HCT116 (cell line): Measurements from ENCODE around the gene CD19. TPM values are rescaled to one million over a fixed set of nuclear protein-coding genes. Genes with fewer than 3 reads are reported as not detected.

ENCODE experiments used
- ATAC-seq: fragments of 200-7000 bp; cut with Tn5 transposase; 2 replicates; pipeline ENCODE4 v1.9.1; 2020; ENCODE audit warnings: mild to moderate bottlenecking, moderate library complexity
- BruUV-seq: library from RNA; stranded (reverse); fragments of 400-500 nt; replicated peaks from 2 replicates; lab custom pipeline; 2021; lab: Mats Ljungman, UMichigan
- CTCF ChIA-PET: fragments of 300-600 bp; sonication (Branson Sonifier 250); formaldehyde crosslinking; loops from one replicate; lab custom pipeline; 2021; ENCODE audit warnings: antibody characterized with exemption; lab: Charles Lee
- POLR2A ChIA-PET: fragments of 300-600, 350-600 bp; sonication (Branson Sonifier 250); formaldehyde crosslinking; loops from one replicate; lab custom pipeline; 2021; ENCODE audit warnings: antibody characterized with exemption; lab: Charles Lee
- RAD21 ChIA-PET, 2 experiments: fragments of 300-600 bp; sonication (Branson Sonifier 250); formaldehyde crosslinking; loops; one replicate each; lab custom pipeline; 2023; ENCODE audit warnings: low total read pairs in 2 of 2; ENCODE audit not compliant: uncharacterized antibody in 2 of 2, unreplicated experiment in 2 of 2, low non-redundant PET in 1 of 2; lab: Charles Lee
- DNase-seq: peaks from one replicate; pipeline ENCODE4 v3.0.0-alpha.2; 2010; ENCODE audit warnings: low read depth, low spot score
- H2AFZ ChIP-seq: fragments of 200-600 bp; shearing (Covaris generic), sonication (generic); 2 replicates; pipeline ENCODE4 v1.6.1; 2017; ENCODE audit warnings: low read depth, mixed run types, mixed read lengths, antibody characterized with exemption, low read length; ENCODE audit not compliant: poor library complexity, severe bottlenecking
- H3K27ac ChIP-seq: 2 replicates; pipeline ENCODE4 v1.5.1; 2012; ENCODE audit warnings: low read depth, low read length
- H3K27me3 ChIP-seq: fragments of 200-600 bp; sonication (generic); 2 replicates; pipeline ENCODE4 v1.6.1; 2016; ENCODE audit warnings: mixed run types, low read length, mixed read lengths; ENCODE audit not compliant: insufficient read depth
- H3K36me3 ChIP-seq, 2 experiments: fragments of 200-500 bp in 1 of 2; fragments of 200-600 bp in 1 of 2; sonication (Bioruptor generic) in 1 of 2; sonication (generic) in 1 of 2; 2 replicates each; pipeline versions ENCODE4 v1.5.1 to v1.6.1; 2014 to 2016; ENCODE audit warnings: low read length in 2 of 2, inconsistent platforms in 1 of 2, mixed read lengths in 1 of 2, mixed run types in 1 of 2; ENCODE audit not compliant: insufficient read depth in 2 of 2, control insufficient read depth in 1 of 2
- H3K4me1 ChIP-seq, 2 experiments: fragments of 200-600 bp in 1 of 2; sonication (generic) in 1 of 2; 2 replicates each; pipeline versions ENCODE4 v1.5.1 to v1.6.1; 2012 to 2017; ENCODE audit warnings: low read length in 2 of 2, inconsistent platforms in 1 of 2, mild to moderate bottlenecking in 1 of 2, mixed read lengths in 1 of 2, mixed run types in 1 of 2, moderate library complexity in 1 of 2; ENCODE audit not compliant: insufficient read depth in 2 of 2, control insufficient read depth in 1 of 2
- H3K4me2 ChIP-seq: fragments of 200-600 bp; sonication (generic); 2 replicates; pipeline ENCODE4 v1.6.1; 2017; ENCODE audit warnings: mixed run types, low read length, mixed read lengths
- H3K4me3 ChIP-seq, 2 experiments: fragments of 200-600 bp in 1 of 2; sonication (generic) in 1 of 2; replicated peaks in 1 of 2; 2 replicates each; pipeline ENCODE4 v1.5.1; 2011 to 2016; ENCODE audit warnings: low read length in 2 of 2, control low read depth in 1 of 2, low read depth in 1 of 2, mild to moderate bottlenecking in 1 of 2, mixed read lengths in 1 of 2, mixed run types in 1 of 2
- H3K79me2 ChIP-seq: fragments of 200-600 bp; sonication (generic); 2 replicates; pipeline ENCODE4 v1.6.1; 2017; ENCODE audit warnings: mild to moderate bottlenecking, mixed run types, low read length, moderate library complexity, mixed read lengths; ENCODE audit not compliant: insufficient read depth
- H3K9ac ChIP-seq: fragments of 200-600 bp; sonication (generic); 2 replicates; pipeline ENCODE4 v1.6.1; 2016; ENCODE audit warnings: low read length, mixed read lengths
- H3K9me2 ChIP-seq: fragments of 200-600 bp; sonication (generic), shearing (Covaris generic); 2 replicates; pipeline ENCODE4 v1.6.1; 2017; ENCODE audit warnings: mixed run types, mild to moderate bottlenecking, moderate library complexity; ENCODE audit not compliant: insufficient read depth
- H3K9me3 ChIP-seq, 2 experiments: fragments of 200-500 bp in 1 of 2; fragments of 200-600 bp in 1 of 2; sonication (Bioruptor generic) in 1 of 2; sonication (generic) in 1 of 2; 2 replicates each; pipeline ENCODE4 v1.6.1; 2014 to 2017; ENCODE audit warnings: low read length in 2 of 2, mixed read lengths in 2 of 2, inconsistent platforms in 1 of 2, low read depth in 1 of 2, mild to moderate bottlenecking in 1 of 2, mixed run types in 1 of 2, moderate library complexity in 1 of 2; ENCODE audit not compliant: control insufficient read depth in 1 of 2, insufficient read depth in 1 of 2
- H4K20me1 ChIP-seq: fragments of 200-600 bp; sonication (generic), shearing (Covaris generic); 2 replicates; pipeline ENCODE4 v1.6.1; 2017; ENCODE audit warnings: mixed run types, mild to moderate bottlenecking, moderate library complexity; ENCODE audit not compliant: insufficient read depth
- JUND ChIP-seq: IDR thresholded peaks from 2 replicates; pipeline ENCODE4 v1.6.1; 2012
- POLR2A ChIP-seq: IDR thresholded peaks from 2 replicates; pipeline ENCODE4 v1.7.0; 2011; ENCODE audit warnings: borderline replicate concordance; ENCODE audit not compliant: insufficient read depth, insufficient read length; ENCODE audit errors: extremely low read depth
- TCF7L2 ChIP-seq: IDR thresholded peaks from 2 replicates; pipeline ENCODE4 v1.7.0; 2011; ENCODE audit warnings: borderline replicate concordance, inconsistent platforms; ENCODE audit not compliant: insufficient read depth, insufficient read length; ENCODE audit errors: extremely low read depth
- YY1 ChIP-seq: IDR thresholded peaks from 2 replicates; pipeline ENCODE4 v1.6.1; 2011; ENCODE audit warnings: low read length, low read depth, moderate library complexity, mild to moderate bottlenecking; ENCODE audit not compliant: insufficient replicate concordance; ENCODE audit errors: extremely low read depth
- ZNF274 ChIP-seq: fragments of 200-500 bp; sonication (Bioruptor generic); IDR thresholded peaks from 2 replicates; pipeline ENCODE4 v1.6.1; 2014; ENCODE audit warnings: mild to moderate bottlenecking, low read depth, low read length, inconsistent platforms
- intact Hi-C: fragments of 100-400 bp; cut with micrococcal nuclease; formaldehyde crosslinking; loops from 2 replicates; pipeline ENCODE4 v1.10.0; 2022
- total RNA-seq: library from RNA; stranded (reverse); gene quantifications from one replicate; pipeline ENCODE4 v1.2.1, GENCODE V29; 2021; ENCODE audit not compliant: unreplicated experiment
- TF ChIP-seq, protein P1 (sequence below): IDR thresholded peaks from 2 replicates; pipeline ENCODE4 v1.6.1; 2011; ENCODE audit warnings: mild to moderate bottlenecking, low read length, moderate library complexity; ENCODE audit not compliant: insufficient replicate concordance; ENCODE audit errors: extremely low read depth
- TF ChIP-seq, protein P2 (sequence below): IDR thresholded peaks from 2 replicates; pipeline ENCODE4 v1.6.1; 2012
- TF ChIP-seq, protein P3 (sequence below), 3 experiments: fragments of 200-600 bp in 1 of 3; sonication (generic) in 1 of 3; IDR thresholded peaks in 2 of 3; conservative IDR thresholded peaks in 1 of 3; 2 replicates each; pipeline ENCODE4 v1.5.1; 2012 to 2017; ENCODE audit warnings: low read depth in 2 of 3, low read length in 2 of 3, antibody characterized with exemption in 1 of 3, borderline replicate concordance in 1 of 3, control low read depth in 1 of 3, mild to moderate bottlenecking in 1 of 3, mixed read lengths in 1 of 3, mixed run types in 1 of 3, moderate library complexity in 1 of 3; ENCODE audit not compliant: insufficient read depth in 1 of 3

The CD19 gene
- total RNA-seq, 1 experiment from 2014 or later = 0.27 TPM

DNA sequence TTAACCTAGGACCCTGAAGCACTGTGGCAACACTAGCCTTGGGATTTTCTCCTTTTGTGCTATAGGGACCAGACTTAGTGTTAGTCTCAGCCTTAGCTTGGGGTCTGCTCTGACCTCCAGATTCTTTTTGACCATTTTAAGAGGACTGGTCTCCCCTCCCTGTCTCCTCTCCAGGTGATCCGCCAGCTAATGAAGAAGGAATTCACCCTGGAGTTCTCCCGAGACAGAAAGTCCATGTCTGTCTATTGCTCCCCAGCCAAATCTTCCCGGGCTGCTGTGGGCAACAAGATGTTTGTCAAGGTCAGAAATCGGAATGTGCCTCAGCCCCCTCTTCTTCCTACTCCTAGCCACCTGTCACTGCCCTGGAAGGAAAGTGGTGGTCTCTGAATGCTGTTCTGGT lies 33.9 kb upstream of the CD19 start:
- Histone ChIP-seq H3K36me3 (no peaks in the 10 kb centered on the region), H3K4me2 (peak overlapping the region; percentile 72), H3K79me2 (no peaks in the 10 kb centered on the region), H3K9me2 (no peaks in the 10 kb centered on the region), H3K4me3 (peak overlapping the region in 1 of 2 experiments; percentile 28; a peak in 2 of 4 replicates), H3K9ac (peak overlapping the region; percentile 41), H3K27ac (no peak overlapping the region), H3K4me1 (peaks cover 7 to 22% of the 10 kb centered on the region in 2 experiments; a peak in 3 of 4 replicates), H3K27me3 (no peaks in the 10 kb centered on the region), H4K20me1 (no peaks in the 10 kb centered on the region), H3K9me3 (no peaks in the 10 kb centered on the region), H2AFZ (no peak overlapping the region)
- no peak for DNase-seq
- intact Hi-C loops = no loop called here
- BruUV-seq = no TSS peak
- TF ChIP-seq YY1 (no peak), POLR2A (no peak), JUND (no peak), TCF7L2 (no peak), ZNF274 (no peak)
- TF ChIP-seq, protein P1, sequence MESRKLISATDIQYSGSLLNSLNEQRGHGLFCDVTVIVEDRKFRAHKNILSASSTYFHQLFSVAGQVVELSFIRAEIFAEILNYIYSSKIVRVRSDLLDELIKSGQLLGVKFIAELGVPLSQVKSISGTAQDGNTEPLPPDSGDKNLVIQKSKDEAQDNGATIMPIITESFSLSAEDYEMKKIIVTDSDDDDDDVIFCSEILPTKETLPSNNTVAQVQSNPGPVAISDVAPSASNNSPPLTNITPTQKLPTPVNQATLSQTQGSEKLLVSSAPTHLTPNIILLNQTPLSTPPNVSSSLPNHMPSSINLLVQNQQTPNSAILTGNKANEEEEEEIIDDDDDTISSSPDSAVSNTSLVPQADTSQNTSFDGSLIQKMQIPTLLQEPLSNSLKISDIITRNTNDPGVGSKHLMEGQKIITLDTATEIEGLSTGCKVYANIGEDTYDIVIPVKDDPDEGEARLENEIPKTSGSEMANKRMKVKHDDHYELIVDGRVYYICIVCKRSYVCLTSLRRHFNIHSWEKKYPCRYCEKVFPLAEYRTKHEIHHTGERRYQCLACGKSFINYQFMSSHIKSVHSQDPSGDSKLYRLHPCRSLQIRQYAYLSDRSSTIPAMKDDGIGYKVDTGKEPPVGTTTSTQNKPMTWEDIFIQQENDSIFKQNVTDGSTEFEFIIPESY = no peak
- TF ChIP-seq, protein P2, sequence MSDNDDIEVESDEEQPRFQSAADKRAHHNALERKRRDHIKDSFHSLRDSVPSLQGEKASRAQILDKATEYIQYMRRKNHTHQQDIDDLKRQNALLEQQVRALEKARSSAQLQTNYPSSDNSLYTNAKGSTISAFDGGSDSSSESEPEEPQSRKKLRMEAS = no peak
- TF ChIP-seq, protein P3, sequence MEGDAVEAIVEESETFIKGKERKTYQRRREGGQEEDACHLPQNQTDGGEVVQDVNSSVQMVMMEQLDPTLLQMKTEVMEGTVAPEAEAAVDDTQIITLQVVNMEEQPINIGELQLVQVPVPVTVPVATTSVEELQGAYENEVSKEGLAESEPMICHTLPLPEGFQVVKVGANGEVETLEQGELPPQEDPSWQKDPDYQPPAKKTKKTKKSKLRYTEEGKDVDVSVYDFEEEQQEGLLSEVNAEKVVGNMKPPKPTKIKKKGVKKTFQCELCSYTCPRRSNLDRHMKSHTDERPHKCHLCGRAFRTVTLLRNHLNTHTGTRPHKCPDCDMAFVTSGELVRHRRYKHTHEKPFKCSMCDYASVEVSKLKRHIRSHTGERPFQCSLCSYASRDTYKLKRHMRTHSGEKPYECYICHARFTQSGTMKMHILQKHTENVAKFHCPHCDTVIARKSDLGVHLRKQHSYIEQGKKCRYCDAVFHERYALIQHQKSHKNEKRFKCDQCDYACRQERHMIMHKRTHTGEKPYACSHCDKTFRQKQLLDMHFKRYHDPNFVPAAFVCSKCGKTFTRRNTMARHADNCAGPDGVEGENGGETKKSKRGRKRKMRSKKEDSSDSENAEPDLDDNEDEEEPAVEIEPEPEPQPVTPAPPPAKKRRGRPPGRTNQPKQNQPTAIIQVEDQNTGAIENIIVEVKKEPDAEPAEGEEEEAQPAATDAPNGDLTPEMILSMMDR (IDR thresholded peaks at IDR 0.05 in 2 of 3, conservative IDR thresholded peaks at IDR 0.05 in 1 of 3; ENCODE audit: borderline replicate concordance in 1 of 3, insufficient read depth in 1 of 3, low read depth in 2 of 3, low read length in 2 of 3) = no peak
- ChIA-PET RAD21 (interaction anchor here in 1 of 2 experiments (0.6 kb wide), 1 partner anchor 26 kb away, joined by 3 read pairs; no protein-coding TSS in a partner anchor), CTCF (no interaction called here), POLR2A (no interaction called here)
- peak; percentile 54 for ATAC-seq
